Measurements from ENCODE around the gene FAH. TPM values are rescaled to one million over a fixed set of nuclear protein-coding genes. Genes with fewer than 3 reads are reported as not detected.

Gene FAH
- total RNA-seq, 2 donors from 2014 or later: 11.9 to 14.2 TPM

DNA sequence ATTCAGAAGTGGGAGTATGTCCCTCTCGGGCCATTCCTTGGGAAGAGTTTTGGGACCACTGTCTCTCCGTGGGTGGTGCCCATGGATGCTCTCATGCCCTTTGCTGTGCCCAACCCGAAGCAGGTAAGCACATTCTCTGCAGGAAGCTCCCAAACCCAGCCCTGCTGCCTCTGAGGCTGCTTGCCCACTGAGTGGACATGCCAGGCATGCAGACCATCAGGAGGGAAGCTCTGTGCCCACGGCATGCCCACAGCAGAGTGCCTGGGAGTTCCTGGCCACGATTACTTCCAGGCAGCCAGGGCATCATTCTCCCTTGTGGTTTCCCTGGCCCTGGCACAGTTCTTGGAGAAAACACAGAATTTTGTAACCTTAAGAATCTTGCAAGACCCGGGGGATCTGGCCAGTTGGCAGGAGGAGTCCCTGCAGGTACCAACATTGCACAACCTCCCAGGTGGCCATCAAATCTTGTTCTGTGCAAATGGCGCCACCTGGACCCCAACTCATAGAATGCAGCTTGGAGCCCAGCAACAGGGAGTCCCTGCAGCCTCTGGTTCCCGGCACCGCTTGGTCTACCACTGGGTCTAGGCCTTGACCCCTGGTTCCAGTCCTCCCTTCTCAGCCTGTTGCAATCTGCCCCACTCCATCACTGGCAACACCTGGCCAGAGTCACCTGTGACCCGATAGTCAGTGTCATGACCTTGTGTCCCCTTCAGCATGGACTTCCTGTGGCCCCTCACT is 20.4 kb downstream of the FAH start:
- no peaks in the 10 kb centered on the region for H3K4me1 ChIP-seq (ENCODE audit: control insufficient read depth, insufficient read depth, low read length)
- Mint-ChIP-seq H3K27me3 (ENCODE audit: insufficient read depth) (no peaks in the 10 kb centered on the region), H3K4me1 (no peaks in the 10 kb centered on the region), H3K9me3 (peaks cover 2% of the 10 kb centered on the region), H3K4me3 (no peak overlapping the region), H3K36me3 (ENCODE audit: low read depth) (peaks cover 21% of the 10 kb centered on the region), H3K27ac (no peak overlapping the region)
- no peak overlapping the region for H3K4me3 ChIP-seq (ENCODE audit: low read length)
- WGBS, 2 experiments (ENCODE audit: insufficient coverage in 1 of 2, insufficient read length in 1 of 2): 70 to 72% methylated on average over 6 to 10 of the region's 10 CpGs
- peak; percentile 94 for DNase-seq
- no peaks in the 10 kb centered on the region for H3K36me3 ChIP-seq (ENCODE audit: control insufficient read depth, insufficient read depth, low read length)
- H3K27ac ChIP-seq (ENCODE audit: low read depth, low read length): no peak overlapping the region
- H3K9ac ChIP-seq (ENCODE audit: extremely low read depth, low read length, poor library complexity, severe bottlenecking): no peak overlapping the region
- TF ChIP-seq, protein P1, sequence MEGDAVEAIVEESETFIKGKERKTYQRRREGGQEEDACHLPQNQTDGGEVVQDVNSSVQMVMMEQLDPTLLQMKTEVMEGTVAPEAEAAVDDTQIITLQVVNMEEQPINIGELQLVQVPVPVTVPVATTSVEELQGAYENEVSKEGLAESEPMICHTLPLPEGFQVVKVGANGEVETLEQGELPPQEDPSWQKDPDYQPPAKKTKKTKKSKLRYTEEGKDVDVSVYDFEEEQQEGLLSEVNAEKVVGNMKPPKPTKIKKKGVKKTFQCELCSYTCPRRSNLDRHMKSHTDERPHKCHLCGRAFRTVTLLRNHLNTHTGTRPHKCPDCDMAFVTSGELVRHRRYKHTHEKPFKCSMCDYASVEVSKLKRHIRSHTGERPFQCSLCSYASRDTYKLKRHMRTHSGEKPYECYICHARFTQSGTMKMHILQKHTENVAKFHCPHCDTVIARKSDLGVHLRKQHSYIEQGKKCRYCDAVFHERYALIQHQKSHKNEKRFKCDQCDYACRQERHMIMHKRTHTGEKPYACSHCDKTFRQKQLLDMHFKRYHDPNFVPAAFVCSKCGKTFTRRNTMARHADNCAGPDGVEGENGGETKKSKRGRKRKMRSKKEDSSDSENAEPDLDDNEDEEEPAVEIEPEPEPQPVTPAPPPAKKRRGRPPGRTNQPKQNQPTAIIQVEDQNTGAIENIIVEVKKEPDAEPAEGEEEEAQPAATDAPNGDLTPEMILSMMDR (conservative IDR thresholded peaks at IDR 0.05): peak; percentile 87
- H3K9me3 ChIP-seq (ENCODE audit: control insufficient read depth, low read length): no peaks in the 10 kb centered on the region
- H3K27me3 ChIP-seq (ENCODE audit: control insufficient read depth, insufficient read depth, low read length, poor library complexity, severe bottlenecking): no peaks in the 10 kb centered on the region

DNA sequence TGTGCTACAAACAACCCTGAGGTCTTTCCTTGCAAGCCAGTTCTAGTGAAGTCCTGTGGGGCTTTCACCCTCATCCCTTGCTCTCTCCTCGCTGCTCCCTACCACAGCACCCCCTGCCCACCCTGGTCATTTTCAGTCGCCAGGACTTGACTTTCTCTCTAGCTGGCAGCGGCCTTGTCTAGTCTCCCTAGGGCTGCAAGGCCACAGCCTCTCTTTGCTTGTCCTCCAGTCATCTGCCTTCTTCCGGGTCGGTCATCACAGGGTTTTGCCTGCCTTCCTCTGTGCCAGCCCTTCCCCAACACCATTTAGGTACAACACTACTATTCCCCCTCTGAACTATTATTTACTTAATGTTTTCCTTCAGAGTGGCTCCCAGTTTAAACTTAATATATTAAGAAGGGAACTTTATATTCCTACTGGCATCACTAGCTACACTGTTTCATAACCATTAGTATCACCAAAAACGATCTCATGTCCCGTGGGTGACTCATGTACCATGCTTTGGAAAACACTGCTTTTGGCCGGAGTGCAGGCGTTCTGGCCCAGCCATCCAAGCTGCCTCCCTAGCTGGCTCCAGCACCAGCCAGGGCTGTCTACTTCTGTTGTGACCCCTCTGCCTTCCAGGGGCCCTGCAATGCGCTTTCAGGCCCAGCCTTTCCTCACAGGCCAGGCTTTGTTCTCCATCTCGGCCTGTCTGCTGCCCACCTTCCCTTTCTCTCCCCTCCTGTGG is 21.4 kb downstream of the FAH start:
- Histone ChIP-seq H3K9me3 (ENCODE audit: control insufficient read depth, low read length) (no peaks in the 10 kb centered on the region), H3K27me3 (ENCODE audit: control insufficient read depth, insufficient read depth, low read length, poor library complexity, severe bottlenecking) (no peaks in the 10 kb centered on the region), H3K36me3 (ENCODE audit: control insufficient read depth, insufficient read depth, low read length) (no peaks in the 10 kb centered on the region), H3K9ac (ENCODE audit: extremely low read depth, low read length, poor library complexity, severe bottlenecking) (no peak overlapping the region), H3K27ac (ENCODE audit: low read depth, low read length) (no peak overlapping the region), H3K4me3 (ENCODE audit: low read length) (no peak overlapping the region), H3K4me1 (ENCODE audit: control insufficient read depth, insufficient read depth, low read length) (no peaks in the 10 kb centered on the region)
- WGBS, 2 experiments (ENCODE audit: insufficient coverage in 1 of 2, insufficient read length in 1 of 2): 91 to 93% methylated on average over 8 to 11 of the region's 11 CpGs
- Mint-ChIP-seq H3K27ac (no peak overlapping the region), H3K4me3 (no peak overlapping the region), H3K27me3 (ENCODE audit: insufficient read depth) (no peaks in the 10 kb centered on the region), H3K36me3 (ENCODE audit: low read depth) (peaks cover 23% of the 10 kb centered on the region), H3K9me3 (peaks cover 2% of the 10 kb centered on the region), H3K4me1 (no peaks in the 10 kb centered on the region)
- no peak for DNase-seq
- TF ChIP-seq, protein P1 (conservative IDR thresholded peaks at IDR 0.05): no peak

DNA sequence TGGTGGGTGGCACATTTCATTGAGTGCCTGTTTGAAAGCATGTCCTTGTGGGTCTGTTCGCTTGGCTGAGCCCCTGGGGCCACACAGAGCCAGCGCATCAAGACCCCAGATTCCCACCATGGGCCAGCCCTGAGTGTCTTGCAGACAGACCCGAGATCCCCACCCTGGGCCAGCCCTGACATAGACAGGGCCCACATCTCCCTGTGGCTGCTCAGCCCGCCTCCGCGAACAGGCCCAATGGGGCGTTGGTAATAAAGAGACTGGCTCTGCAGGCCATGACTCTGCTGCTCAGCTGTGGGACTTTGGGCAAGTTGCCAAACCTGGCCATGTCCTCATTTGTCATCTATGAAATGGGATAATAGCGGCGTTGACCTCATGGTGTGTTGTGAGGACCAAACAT is 22.6 kb downstream of the FAH start:
- Mint-ChIP-seq H3K4me3 (no peak overlapping the region), H3K36me3 (ENCODE audit: low read depth) (peaks cover 22% of the 10 kb centered on the region), H3K27me3 (ENCODE audit: insufficient read depth) (no peaks in the 10 kb centered on the region), H3K9me3 (peaks cover 2% of the 10 kb centered on the region), H3K27ac (no peak overlapping the region), H3K4me1 (no peaks in the 10 kb centered on the region)
- Histone ChIP-seq H3K4me1 (ENCODE audit: control insufficient read depth, insufficient read depth, low read length) (no peaks in the 10 kb centered on the region), H3K27ac (ENCODE audit: low read depth, low read length) (no peak overlapping the region), H3K36me3 (ENCODE audit: control insufficient read depth, insufficient read depth, low read length) (no peaks in the 10 kb centered on the region), H3K9me3 (ENCODE audit: control insufficient read depth, low read length) (no peaks in the 10 kb centered on the region), H3K9ac (ENCODE audit: extremely low read depth, low read length, poor library complexity, severe bottlenecking) (no peak overlapping the region), H3K27me3 (ENCODE audit: control insufficient read depth, insufficient read depth, low read length, poor library complexity, severe bottlenecking) (no peaks in the 10 kb centered on the region), H3K4me3 (ENCODE audit: low read length) (no peak overlapping the region)
- TF ChIP-seq, protein P1 (conservative IDR thresholded peaks at IDR 0.05): no peak
- no peak for DNase-seq
- WGBS, 2 experiments (ENCODE audit: insufficient coverage in 1 of 2, insufficient read length in 1 of 2): 93 to 97% methylated on average over 7 to 9 of the region's 9 CpGs

All from endodermal cell (in vitro differentiated cells).